HepG2 (cell line): ENCODE results near the gene TATDN2.

Experiments used
- CTCF ChIP-seq: sonication (generic); formaldehyde crosslinking; IDR thresholded peaks from 2 replicates; pipeline ENCODE4 v1.5.0; 2020; ENCODE audit warnings: mild to moderate bottlenecking, missing genetic modification reagents, moderate library complexity
- RAD51 ChIP-seq: fragments of 450-650 bp; IDR thresholded peaks from 2 replicates; pipeline ENCODE4 v1.6.1; 2016; ENCODE audit warnings: borderline replicate concordance
- ZNF180 ChIP-seq: sonication (generic); formaldehyde crosslinking; IDR thresholded peaks from 2 replicates; pipeline ENCODE4 v1.4.0; 2020; ENCODE audit warnings: low read depth, missing genetic modification reagents, borderline replicate concordance
- ZNF335 ChIP-seq: sonication (generic); formaldehyde crosslinking; IDR thresholded peaks from 2 replicates; pipeline ENCODE4 v1.4.0; 2020; ENCODE audit warnings: missing genetic modification reagents
- ZNF616 ChIP-seq: sonication (generic); formaldehyde crosslinking; IDR thresholded peaks from 2 replicates; pipeline ENCODE4 v1.5.0; 2020; ENCODE audit warnings: low read depth, mild to moderate bottlenecking, missing genetic modification reagents
- ZNF646 ChIP-seq: sonication (generic); formaldehyde crosslinking; IDR thresholded peaks from 2 replicates; pipeline ENCODE4 v1.9.0; 2021; ENCODE audit warnings: mild to moderate bottlenecking, missing genetic modification reagents
- ZSCAN30 ChIP-seq: sonication (generic); formaldehyde crosslinking; IDR thresholded peaks from 2 replicates; pipeline ENCODE4 v1.5.0; 2020; ENCODE audit warnings: mild to moderate bottlenecking, missing genetic modification reagents
- TF ChIP-seq, protein P1 (sequence below): sonication (generic); formaldehyde crosslinking; IDR thresholded peaks from 2 replicates; pipeline ENCODE4 v1.8.0; 2022; ENCODE audit warnings: low read depth, missing genetic modification reagents
- TF ChIP-seq, protein P2 (sequence below): IDR thresholded peaks from 2 replicates; pipeline ENCODE4 v1.6.1; 2012; ENCODE audit warnings: low read depth, low read length, improper control_type of control experiment

DNA sequence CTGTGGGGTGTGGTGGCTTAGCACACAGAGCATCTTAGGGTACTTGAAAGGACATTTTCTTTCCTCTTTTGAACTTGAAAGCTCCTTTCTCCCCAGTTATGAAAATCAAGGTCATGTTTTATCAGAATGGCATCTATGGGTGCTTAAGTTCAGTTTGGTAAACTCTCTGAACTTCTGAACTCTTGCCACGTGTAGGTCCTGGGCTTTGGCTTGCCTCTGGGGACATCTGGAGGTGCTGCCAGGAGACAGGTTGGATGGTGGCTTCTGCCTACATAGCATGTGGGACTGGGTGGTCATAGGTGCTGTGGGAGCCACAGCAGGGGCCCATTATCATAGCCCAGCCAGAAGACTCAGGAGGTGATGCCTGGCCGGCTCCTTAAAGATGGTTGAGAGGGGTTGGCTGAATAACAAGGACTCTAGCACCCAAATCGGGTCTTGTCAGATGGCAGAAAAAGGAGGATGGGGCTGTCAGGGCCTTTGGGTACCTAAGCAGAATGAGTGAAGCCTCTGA, 28.9 kb downstream of the TATDN2 start:
- TF ChIP-seq ZNF180 (no peak), ZNF646 (no peak), CTCF (CRISPR knock-in tag) (no peak), ZNF335 (no peak), ZNF616 (CRISPR knock-in tag) (no peak), ZSCAN30 (CRISPR knock-in tag) (no peak), RAD51 (no peak)
- TF ChIP-seq, protein P1, sequence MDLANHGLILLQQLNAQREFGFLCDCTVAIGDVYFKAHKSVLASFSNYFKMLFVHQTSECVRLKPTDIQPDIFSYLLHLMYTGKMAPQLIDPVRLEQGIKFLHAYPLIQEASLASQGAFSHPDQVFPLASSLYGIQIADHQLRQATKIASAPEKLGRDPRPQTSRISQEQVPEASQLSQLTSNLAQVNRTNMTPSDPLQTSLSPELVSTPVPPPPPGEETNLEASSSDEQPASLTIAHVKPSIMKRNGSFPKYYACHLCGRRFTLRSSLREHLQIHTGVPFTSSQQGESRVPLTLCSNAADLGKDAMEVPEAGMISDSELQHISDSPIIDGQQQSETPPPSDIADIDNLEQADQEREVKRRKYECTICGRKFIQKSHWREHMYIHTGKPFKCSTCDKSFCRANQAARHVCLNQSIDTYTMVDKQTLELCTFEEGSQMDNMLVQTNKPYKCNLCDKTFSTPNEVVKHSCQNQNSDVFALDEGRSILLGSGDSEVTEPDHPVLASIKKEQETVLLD = no peak
- TF ChIP-seq, protein P2, sequence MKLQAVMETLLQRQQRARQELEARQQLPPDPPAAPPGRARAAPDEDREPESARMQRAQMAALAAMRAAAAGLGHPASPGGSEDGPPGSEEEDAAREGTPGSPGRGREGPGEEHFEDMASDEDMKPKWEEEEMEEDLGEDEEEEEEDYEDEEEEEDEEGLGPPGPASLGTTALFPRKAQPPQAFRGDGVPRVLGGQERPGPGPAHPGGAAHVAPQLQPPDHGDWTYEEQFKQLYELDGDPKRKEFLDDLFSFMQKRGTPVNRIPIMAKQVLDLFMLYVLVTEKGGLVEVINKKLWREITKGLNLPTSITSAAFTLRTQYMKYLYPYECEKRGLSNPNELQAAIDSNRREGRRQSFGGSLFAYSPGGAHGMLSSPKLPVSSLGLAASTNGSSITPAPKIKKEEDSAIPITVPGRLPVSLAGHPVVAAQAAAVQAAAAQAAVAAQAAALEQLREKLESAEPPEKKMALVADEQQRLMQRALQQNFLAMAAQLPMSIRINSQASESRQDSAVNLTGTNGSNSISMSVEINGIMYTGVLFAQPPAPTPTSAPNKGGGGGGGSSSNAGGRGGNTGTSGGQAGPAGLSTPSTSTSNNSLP = no peak
